ENCODE results near the gene INSL3. TPM values are rescaled to one million over a fixed set of nuclear protein-coding genes. Genes with fewer than 3 reads are reported as not detected.

The INSL3 gene
- total RNA-seq, 6 experiments from 2014 or later: not detected

GRCh38 chr19:17811681-17812080, 9.6 kb downstream of the INSL3 start:
- no peak for TF ChIP-seq CTCF (IDR thresholded peaks at IDR 0.05)
- H3K36me3 ChIP-seq: no peaks in the 10 kb centered on the region
- no CpG with 5 or more reads among the region's 20 CpGs for WGBS (ENCODE audit: insufficient coverage, low coverage, low lambda C conversion rate, missing lambda C conversion rate)
- no peak overlapping the region for H3K27ac ChIP-seq
- DNase-seq (no peak), ATAC-seq (no peak)
- no peak overlapping the region for H3K4me3 ChIP-seq
- no peaks in the 10 kb centered on the region for H3K4me1 ChIP-seq
- no peaks in the 10 kb centered on the region for H3K9me3 ChIP-seq
- intact Hi-C loops (cut with DNase I): no loop called here
- H3K27me3 ChIP-seq: no peaks in the 10 kb centered on the region

GRCh38 chr19:17811103-17811502, 10.2 kb downstream of the INSL3 start:
- Histone ChIP-seq H3K9me3 (no peaks in the 10 kb centered on the region), H3K4me1 (no peaks in the 10 kb centered on the region), H3K27me3 (no peaks in the 10 kb centered on the region), H3K36me3 (no peaks in the 10 kb centered on the region), H3K4me3 (no peak overlapping the region), H3K27ac (no peak overlapping the region)
- intact Hi-C loops (cut with DNase I): no loop called here
- ATAC-seq: no peak
- DNase-seq: no peak
- TF ChIP-seq POLR2A (IDR thresholded peaks at IDR 0.05) (no peak), CTCF (IDR thresholded peaks at IDR 0.05) (no peak)
- 94% methylated on average over 2 of the region's 2 CpGs for WGBS (ENCODE audit: insufficient coverage, low coverage, low lambda C conversion rate, missing lambda C conversion rate)

GRCh38 chr19:17807731-17808316, 13.5 kb downstream of the INSL3 start:
- Histone ChIP-seq H3K4me3 (no peak overlapping the region), H3K27me3 (no peaks in the 10 kb centered on the region), H3K36me3 (no peaks in the 10 kb centered on the region), H3K9me3 (no peaks in the 10 kb centered on the region), H3K4me1 (no peaks in the 10 kb centered on the region), H3K27ac (no peak overlapping the region)
- DNase-seq (no peak), ATAC-seq (no peak)
- no CpG with 5 or more reads among the region's 38 CpGs for WGBS (ENCODE audit: insufficient coverage, low coverage, low lambda C conversion rate, missing lambda C conversion rate)
- intact Hi-C loops (cut with DNase I): no loop called here
- TF ChIP-seq POLR2A (IDR thresholded peaks at IDR 0.05) (no peak), CTCF (IDR thresholded peaks at IDR 0.05) (no peak)

- no peaks in the 10 kb centered on the region for H3K4me1 ChIP-seq
- no peak for DNase-seq
- intact Hi-C loops (cut with DNase I): no loop called here
- H3K9me3 ChIP-seq: no peaks in the 10 kb centered on the region
- no peak overlapping the region for H3K4me3 ChIP-seq
- no peak overlapping the region for H3K27ac ChIP-seq
- 53% methylated on average over 2 of the region's 3 CpGs for WGBS (ENCODE audit: insufficient coverage, low coverage, low lambda C conversion rate, missing lambda C conversion rate)
- ATAC-seq: no peak
- TF ChIP-seq CTCF (IDR thresholded peaks at IDR 0.05) (no peak), POLR2A (IDR thresholded peaks at IDR 0.05) (no peak)
- H3K36me3 ChIP-seq: no peaks in the 10 kb centered on the region
- H3K27me3 ChIP-seq: no peaks in the 10 kb centered on the region
Measured at GRCh38 chr19:17806945-17807344, 14.4 kb downstream of the INSL3 start.

GRCh38 chr19:17805427-17805826, 15.9 kb downstream of the INSL3 start:
- intact Hi-C loops (cut with DNase I): no loop called here
- no peak for ATAC-seq
- Histone ChIP-seq H3K27me3 (no peaks in the 10 kb centered on the region), H3K36me3 (no peaks in the 10 kb centered on the region), H3K9me3 (no peaks in the 10 kb centered on the region), H3K27ac (no peak overlapping the region), H3K4me3 (no peak overlapping the region), H3K4me1 (no peaks in the 10 kb centered on the region)
- no peak for TF ChIP-seq CTCF (IDR thresholded peaks at IDR 0.05)
- WGBS (ENCODE audit: insufficient coverage, low coverage, low lambda C conversion rate, missing lambda C conversion rate): 61% methylated on average over 3 of the region's 4 CpGs
- no peak for DNase-seq
